ENCODE data around the gene FABP3.
"Not testable (repeated sequence)": the region's sequence is repeated elsewhere in the genome, so short reads cannot be mapped to it uniquely, and the experiment has no call there.

The FABP3 gene

GRCh38 chr1:31398246-31398645, 25.4 kb upstream of the FABP3 start:
- DNase-seq (ENCODE audit: low spot score) = no peak

GRCh38 chr1:31397360-31398095, 24.7 kb upstream of the FABP3 start:
- DNase-seq (ENCODE audit: low spot score) = peak; percentile 51

GRCh38 chr1:31396633-31397351, 23.9 kb upstream of the FABP3 start:
- peak; percentile 56 for DNase-seq (ENCODE audit: low spot score)

- DNase-seq (ENCODE audit: low spot score) = peak; percentile 87
These were observed 21.8 kb upstream of the FABP3 start for GRCh38 chr1:31394584-31395193.

GRCh38 chr1:31393463-31393862, 20.6 kb upstream of the FABP3 start:
- no peak for DNase-seq (ENCODE audit: low spot score)

- DNase-seq (ENCODE audit: low spot score) = no peak
These were observed 17.2 kb upstream of the FABP3 start for GRCh38 chr1:31390071-31390470.

GRCh38 chr1:31389616-31390015, 16.7 kb upstream of the FABP3 start:
- no peak for DNase-seq (ENCODE audit: low spot score)

GRCh38 chr1:31387612-31388011, 14.7 kb upstream of the FABP3 start:
- no peak for DNase-seq (ENCODE audit: low spot score)

- not testable (repeated sequence) for DNase-seq (ENCODE audit: low spot score)
These were observed 13.8 kb upstream of the FABP3 start for GRCh38 chr1:31386576-31387243.

GRCh38 chr1:31383967-31384366, 11.1 kb upstream of the FABP3 start:
- no peak for DNase-seq (ENCODE audit: low spot score)

- no peak for DNase-seq (ENCODE audit: low spot score)
These were observed 9.6 kb upstream of the FABP3 start for GRCh38 chr1:31382379-31382989.

GRCh38 chr1:31381394-31382294, 8.8 kb upstream of the FABP3 start:
- DNase-seq (ENCODE audit: low spot score) = no peak

- DNase-seq (ENCODE audit: low spot score) = no peak
These were observed 7.3 kb upstream of the FABP3 start for GRCh38 chr1:31380181-31380580.

GRCh38 chr1:31378001-31378400, 5.1 kb upstream of the FABP3 start:
- DNase-seq (ENCODE audit: low spot score) = no peak

- no peak for DNase-seq (ENCODE audit: low spot score)
These were observed 4.5 kb upstream of the FABP3 start for GRCh38 chr1:31377364-31377863.

- DNase-seq (ENCODE audit: low spot score) = peak; percentile 96
These were observed 3.7 kb upstream of the FABP3 start for GRCh38 chr1:31376375-31377134.

GRCh38 chr1:31374511-31375196, 1.8 kb upstream of the FABP3 start:
- DNase-seq (ENCODE audit: low spot score) = no peak

GRCh38 chr1:31373897-31374486, 1.1 kb upstream of the FABP3 start:
- DNase-seq (ENCODE audit: low spot score) = no peak

GRCh38 chr1:31372751-31373055, 173 bp downstream of the FABP3 start:
- DNase-seq (ENCODE audit: low spot score) = no peak

Data from hepatic stellate cell (primary cell).